ENCODE results near the gene ANXA7.
A peak's percentile ranks its signal among the peaks of the same experiment; 100 is the strongest.

The ANXA7 gene

DNA sequence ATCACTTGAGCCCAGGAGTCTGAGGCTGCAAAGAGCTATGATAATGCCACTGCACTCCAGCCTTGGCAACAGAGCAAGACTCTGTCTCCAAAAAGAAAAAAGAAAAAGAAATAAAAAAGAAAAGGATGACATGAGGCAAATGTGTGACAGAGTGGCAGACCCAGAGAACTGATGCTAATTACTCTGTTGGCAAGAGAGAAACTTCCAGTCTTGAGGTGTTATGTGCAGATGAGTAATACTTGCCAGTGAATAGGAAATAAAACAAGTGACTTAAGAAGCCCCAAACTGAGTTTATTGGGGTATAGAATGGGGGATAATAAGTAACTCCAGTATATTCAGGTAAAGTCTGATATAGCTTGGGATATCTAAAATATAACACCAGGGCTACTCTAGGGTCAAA lies 9.5 kb upstream of the ANXA7 start:
- no peak overlapping the region for H3K4me3 ChIP-seq (ENCODE audit: low read depth, low read length)
- TF ChIP-seq, protein P1, sequence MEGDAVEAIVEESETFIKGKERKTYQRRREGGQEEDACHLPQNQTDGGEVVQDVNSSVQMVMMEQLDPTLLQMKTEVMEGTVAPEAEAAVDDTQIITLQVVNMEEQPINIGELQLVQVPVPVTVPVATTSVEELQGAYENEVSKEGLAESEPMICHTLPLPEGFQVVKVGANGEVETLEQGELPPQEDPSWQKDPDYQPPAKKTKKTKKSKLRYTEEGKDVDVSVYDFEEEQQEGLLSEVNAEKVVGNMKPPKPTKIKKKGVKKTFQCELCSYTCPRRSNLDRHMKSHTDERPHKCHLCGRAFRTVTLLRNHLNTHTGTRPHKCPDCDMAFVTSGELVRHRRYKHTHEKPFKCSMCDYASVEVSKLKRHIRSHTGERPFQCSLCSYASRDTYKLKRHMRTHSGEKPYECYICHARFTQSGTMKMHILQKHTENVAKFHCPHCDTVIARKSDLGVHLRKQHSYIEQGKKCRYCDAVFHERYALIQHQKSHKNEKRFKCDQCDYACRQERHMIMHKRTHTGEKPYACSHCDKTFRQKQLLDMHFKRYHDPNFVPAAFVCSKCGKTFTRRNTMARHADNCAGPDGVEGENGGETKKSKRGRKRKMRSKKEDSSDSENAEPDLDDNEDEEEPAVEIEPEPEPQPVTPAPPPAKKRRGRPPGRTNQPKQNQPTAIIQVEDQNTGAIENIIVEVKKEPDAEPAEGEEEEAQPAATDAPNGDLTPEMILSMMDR (IDR thresholded peaks at IDR 0.05; ENCODE audit: low read depth, low read length) = no peak

DNA sequence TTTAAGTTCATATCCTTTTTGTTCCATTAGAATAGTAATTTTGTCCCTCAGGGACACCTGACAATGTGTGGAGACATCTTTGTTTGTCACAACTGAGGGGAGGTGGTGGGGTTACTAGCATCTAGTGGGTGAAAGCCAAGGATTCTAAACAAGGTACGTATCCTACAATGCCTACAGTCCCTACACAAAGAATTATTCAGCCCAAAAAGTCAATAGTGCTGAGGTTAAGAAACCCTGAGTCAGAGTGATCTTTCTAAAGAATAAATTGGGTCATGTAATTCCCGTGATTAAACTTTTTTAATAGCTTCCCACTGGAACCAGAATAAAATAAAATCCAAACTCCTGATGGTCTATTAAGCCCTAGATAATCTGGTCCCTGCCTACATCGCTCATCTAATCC lies 2.7 kb upstream of the ANXA7 start:
- TF ChIP-seq, protein P1 (IDR thresholded peaks at IDR 0.05; ENCODE audit: low read depth, low read length) = no peak
- H3K4me3 ChIP-seq (ENCODE audit: low read depth, low read length) = no peak overlapping the region

DNA sequence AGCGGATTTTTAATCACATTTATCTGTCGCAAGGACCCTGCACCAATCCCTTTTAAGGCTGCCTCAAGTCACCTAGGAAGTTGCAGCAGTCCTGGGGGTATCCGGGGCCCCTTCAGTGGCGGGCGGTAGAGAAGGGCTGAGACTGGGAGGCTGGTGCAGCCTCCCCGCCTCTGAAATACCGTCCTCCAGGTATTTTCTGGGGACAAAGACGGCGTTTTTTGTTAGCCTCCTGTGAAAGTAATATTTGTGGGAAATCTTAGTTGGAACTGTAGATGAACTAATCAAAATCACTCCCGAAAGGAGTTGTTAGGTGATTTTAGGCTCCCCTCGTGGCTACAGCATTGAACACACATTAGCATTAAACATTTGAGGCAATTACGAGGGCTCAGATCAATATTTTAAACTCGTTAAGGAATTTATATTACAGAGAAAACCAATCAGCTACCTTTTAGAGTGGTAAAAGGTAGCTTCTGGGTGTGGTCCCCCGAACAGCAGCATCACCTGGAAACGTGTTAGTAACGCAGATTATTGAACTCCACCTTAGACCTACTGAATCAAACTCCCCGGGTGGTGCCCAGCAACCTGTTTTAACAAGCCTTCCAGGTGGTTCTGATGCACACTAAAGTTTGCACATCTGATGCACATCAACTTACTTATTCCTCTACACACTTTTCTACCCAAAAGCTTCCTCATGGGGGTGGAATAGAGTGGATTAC lies 530 bp upstream of the ANXA7 start:
- TF ChIP-seq, protein P1 (IDR thresholded peaks at IDR 0.05; ENCODE audit: low read depth, low read length) = no peak
- peak overlapping the region; percentile 91 for H3K4me3 ChIP-seq (ENCODE audit: low read depth, low read length)

DNA sequence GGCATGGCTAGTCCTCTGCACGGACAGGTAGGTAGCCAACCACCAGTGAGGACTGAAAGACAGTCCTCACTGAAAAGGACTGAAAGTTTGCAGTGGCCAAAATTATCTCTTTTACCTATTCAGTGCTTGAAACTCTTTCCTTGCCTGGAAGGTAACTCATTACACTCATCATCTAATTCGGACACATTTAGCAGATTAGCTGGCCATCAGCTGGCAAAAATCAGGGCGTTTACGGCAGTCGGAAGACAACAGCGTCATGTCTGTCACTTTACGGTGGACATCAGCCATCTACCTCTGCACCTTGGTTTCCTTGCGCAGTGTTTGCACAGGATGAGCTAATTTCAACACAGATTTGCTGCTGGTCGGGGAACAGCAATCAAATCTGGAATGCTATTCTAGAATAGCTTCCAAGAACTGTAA lies 740 bp downstream of the ANXA7 start:
- peak overlapping the region; percentile 91 for H3K4me3 ChIP-seq (ENCODE audit: low read depth, low read length)
- TF ChIP-seq, protein P1 (IDR thresholded peaks at IDR 0.05; ENCODE audit: low read depth, low read length) = no peak

DNA sequence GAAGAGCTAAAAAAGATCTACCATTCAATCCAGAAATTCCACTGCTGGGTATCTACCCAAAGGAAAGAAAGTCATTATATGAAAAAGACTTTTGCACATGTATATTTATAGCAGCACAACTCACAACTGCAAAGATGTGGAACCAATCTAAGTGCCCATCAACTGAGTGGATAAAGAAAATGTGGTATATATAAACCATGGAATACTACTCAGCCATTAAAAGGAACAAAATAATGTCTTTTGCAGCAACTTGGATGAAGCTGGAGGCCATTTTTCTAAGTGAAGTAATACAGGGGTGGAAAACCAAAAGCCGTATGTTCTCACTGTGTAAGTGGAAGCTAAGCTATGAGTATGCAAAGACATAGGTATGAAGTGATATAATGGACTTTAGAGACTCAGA lies 3.0 kb downstream of the ANXA7 start:
- no peak overlapping the region for H3K4me3 ChIP-seq (ENCODE audit: low read depth, low read length)
- TF ChIP-seq, protein P1 (IDR thresholded peaks at IDR 0.05; ENCODE audit: low read depth, low read length) = no peak

DNA sequence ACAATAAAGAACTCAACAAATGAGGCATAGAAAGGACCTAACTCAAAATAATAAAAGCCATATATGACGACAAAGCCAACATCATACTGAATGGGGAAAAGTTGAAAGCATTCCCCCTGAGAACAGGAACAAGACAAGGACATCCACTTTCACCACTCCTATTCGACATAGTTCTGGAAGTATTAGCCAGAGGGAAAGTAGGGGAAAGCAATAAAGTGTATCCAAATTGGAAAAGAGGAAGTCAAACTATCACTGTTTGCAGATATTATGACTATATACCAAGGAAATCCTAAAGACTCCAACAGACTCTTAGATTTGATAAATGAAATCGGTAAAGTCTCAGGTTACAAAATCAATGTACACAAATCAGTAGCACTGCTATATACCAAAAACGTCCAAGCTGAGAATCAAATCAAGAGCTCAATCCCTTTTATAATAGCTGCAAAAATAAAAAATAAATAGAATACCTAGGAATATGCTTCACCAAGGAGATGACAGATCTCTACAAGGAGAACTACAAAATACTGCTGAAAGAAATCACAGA lies 4.8 kb downstream of the ANXA7 start:
- TF ChIP-seq, protein P1 (IDR thresholded peaks at IDR 0.05; ENCODE audit: low read depth, low read length) = no peak
- no peak overlapping the region for H3K4me3 ChIP-seq (ENCODE audit: low read depth, low read length)

DNA sequence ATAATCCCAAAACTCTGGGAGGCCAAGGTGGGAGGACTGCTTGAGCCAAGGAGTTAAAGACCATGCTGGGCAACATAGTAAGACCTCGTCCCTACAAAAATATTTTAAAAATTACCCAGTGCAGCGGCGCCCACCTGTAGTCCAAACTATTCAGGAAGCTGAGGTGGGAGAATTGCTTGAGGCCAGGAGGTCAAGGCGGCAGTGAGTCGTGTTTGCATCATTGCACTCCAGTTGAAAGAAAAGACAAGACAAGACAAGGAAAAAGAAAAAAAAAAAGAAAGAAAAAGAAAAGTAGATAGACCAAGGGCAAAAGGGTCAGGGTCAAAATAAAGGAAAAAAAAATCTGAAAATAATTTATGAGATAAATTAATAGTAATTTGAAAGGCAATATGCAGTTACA lies 5.8 kb downstream of the ANXA7 start:
- TF ChIP-seq, protein P1 (IDR thresholded peaks at IDR 0.05; ENCODE audit: low read depth, low read length) = no peak
- H3K4me3 ChIP-seq (ENCODE audit: low read depth, low read length) = no peak overlapping the region

All from WI38 (cell line).